Spleen (tissue), 7 donors: ENCODE measurements around the gene RNF44.

Experiments used
- CTCF ChIP-seq, 11 experiments: fragments of 200-600 bp in 7 of 11; fragments of 450-650 bp in 4 of 11; sonication (generic) in 4 of 11; IDR thresholded peaks in 8 of 11; conservative IDR thresholded peaks in 3 of 11; 1 replicate in 7 of 11; 2 replicates in 4 of 11; pipeline versions ENCODE4 v1.4.0 to v1.8.0; 2016 to 2021; ENCODE audit warnings: antibody characterized with exemption in 11 of 11, inconsistent platforms in 4 of 11, mild to moderate bottlenecking in 1 of 11
- POLR2A ChIP-seq, 3 donors: fragments of 450-650 bp; IDR thresholded peaks; one replicate each; pipeline ENCODE4 v1.5.1; 2017; ENCODE audit warnings: antibody characterized with exemption in 3 of 3, mild to moderate bottlenecking in 1 of 3
- donor health status: DM: no; HTN: no; CAD: no; lungs with moderate emphysema.
- donor health status: DM: no; HTN: no; CAD: no.
- donor health status: DM: no; HTN: no; CAD: no.

- TF ChIP-seq CTCF (IDR thresholded peaks at IDR 0.05 in 8 of 11, conservative IDR thresholded peaks at IDR 0.05 in 3 of 11) (no peak), POLR2A (IDR thresholded peaks at IDR 0.05) (no peak)
Measured at GRCh38 chr5:176535664-176536131, 1.5 kb downstream of the RNF44 start.
